ENCODE data around the gene MAPRE3. TPM values are rescaled to one million over a fixed set of nuclear protein-coding genes. Genes with fewer than 3 reads are reported as not detected.

Gene MAPRE3
- total RNA-seq, 4 donors from 2014 or later: 8.5 to 18.6 (median 12.4) TPM

- Histone ChIP-seq H3K9me3 (no peaks in the 10 kb centered on the region), H3K4me1 (peaks cover 0 to 10% (median 0%) of the 10 kb centered on the region in 3 donors), H3K36me3 (peaks cover 0 to 37% of the 10 kb centered on the region in 2 donors), H3K4me3 (no peak overlapping the region), H3K27me3 (no peaks in the 10 kb centered on the region), H3K27ac (no peak overlapping the region)
- WGBS, 2 donors (ENCODE audit: low coverage in 1 of 2): 80 to 84% methylated on average over 3 to 7 of the region's 7 CpGs
- ATAC-seq: no peak
- TF ChIP-seq POLR2AphosphoS5 (IDR thresholded peaks at IDR 0.05) (no peak), CTCF (IDR thresholded peaks at IDR 0.05) (no peak), POLR2A (IDR thresholded peaks at IDR 0.05) (no peak), EP300 (IDR thresholded peaks at IDR 0.05) (no peak)
These were observed 72.7 kb downstream of the MAPRE3 start for GRCh38 chr2:27042985-27043634.

- Histone ChIP-seq H3K4me1 (peaks cover 0 to 30% (median 15%) of the 10 kb centered on the region in 3 donors), H3K27me3 (no peaks in the 10 kb centered on the region), H3K9me3 (no peaks in the 10 kb centered on the region), H3K4me3 (peak overlapping the region; percentile 89 to 99), H3K36me3 (peaks cover 0 to 19% of the 10 kb centered on the region in 2 donors), H3K27ac (peak overlapping the region; percentile 85 to 98 (median 96))
- TF ChIP-seq EP300 (IDR thresholded peaks at IDR 0.05) (no peak), POLR2A (IDR thresholded peaks at IDR 0.05) (no peak), POLR2AphosphoS5 (IDR thresholded peaks at IDR 0.05) (no peak), CTCF (IDR thresholded peaks at IDR 0.05) (no peak)
- ATAC-seq: peak; percentile 3
- WGBS, 2 donors (ENCODE audit: low coverage in 1 of 2): 20 to 31% methylated on average over 12 to 13 of the region's 52 CpGs
These were observed 79.2 kb downstream of the MAPRE3 start for GRCh38 chr2:27049422-27050280.

GRCh38 chr2:27050281-27050995 lies 80.0 kb downstream of the MAPRE3 start:
- H3K9me3 ChIP-seq: no peaks in the 10 kb centered on the region
- TF ChIP-seq POLR2AphosphoS5 (IDR thresholded peaks at IDR 0.05) (peak; percentile 44), EP300 (IDR thresholded peaks at IDR 0.05) (no peak), CTCF (IDR thresholded peaks at IDR 0.05) (peak; percentile 37 to 84 (median 70)), POLR2A (IDR thresholded peaks at IDR 0.05) (peak in 1 of 2 donors; percentile 22)
- peak overlapping the region; percentile 85 to 98 (median 96) for H3K27ac ChIP-seq
- peak overlapping the region; percentile 89 to 99 for H3K4me3 ChIP-seq
- no peaks in the 10 kb centered on the region for H3K27me3 ChIP-seq
- peak; percentile 83 for ATAC-seq
- H3K36me3 ChIP-seq: peaks cover 0 to 27% of the 10 kb centered on the region in 2 donors
- H3K4me1 ChIP-seq: peaks cover 0 to 30% (median 15%) of the 10 kb centered on the region in 3 donors
- WGBS, 2 donors (ENCODE audit: low coverage in 1 of 2): 0% methylated on average over 10 of the region's 48 CpGs

- H3K9me3 ChIP-seq: no peaks in the 10 kb centered on the region
- peaks cover 0 to 30% (median 15%) of the 10 kb centered on the region in 3 donors for H3K4me1 ChIP-seq
- peaks cover 0 to 35% of the 10 kb centered on the region in 2 donors for H3K36me3 ChIP-seq
- H3K4me3 ChIP-seq: peak within 1 kb of the TSS; percentile 89 to 99
- peak within 1 kb of the TSS; percentile 85 to 98 (median 96) for H3K27ac ChIP-seq
- peak; percentile 91 for ATAC-seq
- H3K27me3 ChIP-seq: no peaks in the 10 kb centered on the region
- WGBS, 2 donors (ENCODE audit: low coverage in 1 of 2): 0% methylated on average over 32 of the region's 67 CpGs; no CpG with 5 or more reads in 1 of the 2 donors
- peak; percentile 55 for TF ChIP-seq POLR2AphosphoS5 (IDR thresholded peaks at IDR 0.05)
- TF ChIP-seq POLR2A (IDR thresholded peaks at IDR 0.05): peak; percentile 39 to 58
- TF ChIP-seq CTCF (IDR thresholded peaks at IDR 0.05): no peak
These were observed 80.8 kb downstream of the MAPRE3 start, which contains the start of gene AGBL5 for GRCh38 chr2:27050996-27051901. TSS of gene AGBL5 (plus strand) at chr2:27051668. CDS start at chr2:27052959, 1,291 bp downstream.
